Effector CD4-positive, alpha-beta T cell (primary cell): ENCODE measurements around the gene DPF3.
"Not testable (repeated sequence)": the region's sequence is repeated elsewhere in the genome, so short reads cannot be mapped to it uniquely, and the experiment has no call there.

Experiments
- DNase-seq: peaks from one replicate; pipeline ENCODE4 v3.0.0-alpha.2; 2020

Gene DPF3

GRCh38 chr14:72878746-72879145, 15.2 kb downstream of the DPF3 start:
- DNase-seq: no peak

GRCh38 chr14:72876710-72877063, 17.2 kb downstream of the DPF3 start:
- no peak for DNase-seq

DNA sequence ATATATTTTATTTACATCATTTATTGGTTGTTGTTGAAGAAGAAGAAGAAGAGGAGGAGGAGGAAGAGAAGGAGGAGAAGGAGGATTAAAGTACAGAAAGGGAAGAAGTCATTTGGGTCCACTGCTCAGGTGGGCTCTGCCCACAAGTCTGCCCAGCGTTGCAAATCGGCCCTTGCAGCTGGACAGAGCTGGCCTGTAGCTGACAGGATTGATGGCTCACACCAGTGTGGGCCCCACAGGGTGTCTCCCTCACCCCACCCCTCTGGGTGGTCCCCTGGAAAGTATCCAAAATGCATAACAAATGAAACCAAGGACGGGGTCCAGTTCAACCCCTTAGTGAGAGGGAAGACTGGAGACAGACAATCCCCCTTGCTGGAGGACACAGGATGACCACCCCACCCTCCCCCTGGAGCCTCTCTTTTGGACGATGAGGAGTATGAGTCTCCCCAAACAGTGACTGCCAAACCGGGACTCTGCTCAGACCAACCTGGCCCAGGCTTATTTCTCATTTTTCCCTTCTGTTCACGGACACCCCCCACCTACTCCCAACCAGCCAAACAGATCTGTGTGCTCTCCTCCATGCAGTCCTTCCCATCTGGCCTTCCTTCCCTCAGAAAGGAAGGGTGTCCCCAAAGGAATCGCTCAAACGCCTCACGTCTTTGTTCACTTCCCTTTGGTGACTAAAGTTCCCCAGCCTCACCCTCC, 17.7 kb downstream of the DPF3 start:
- DNase-seq: no peak

GRCh38 chr14:72870878-72871277, 23.0 kb downstream of the DPF3 start:
- not testable (repeated sequence) for DNase-seq

GRCh38 chr14:72869407-72870329, 24.2 kb downstream of the DPF3 start:
- no peak for DNase-seq

DNA sequence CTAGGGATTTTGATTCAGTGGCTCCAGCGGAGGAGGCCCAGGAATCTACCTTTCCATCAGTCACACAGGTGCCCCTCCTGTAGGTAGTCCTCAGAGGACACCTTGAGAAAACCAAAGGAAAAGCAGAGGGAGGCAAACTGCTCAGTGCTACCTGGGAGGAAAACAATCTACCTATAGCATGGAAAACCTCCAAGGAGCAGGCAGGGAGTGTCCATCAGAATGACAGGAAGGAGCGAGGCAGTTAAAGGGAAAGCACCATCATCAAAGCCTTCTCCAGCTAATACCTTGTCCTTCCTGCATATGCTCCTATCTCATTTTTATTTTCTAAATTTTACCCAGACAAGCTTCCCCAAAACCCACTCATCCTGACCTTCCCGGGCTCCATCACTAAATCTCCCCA, 25.4 kb downstream of the DPF3 start:
- no peak for DNase-seq

DNA sequence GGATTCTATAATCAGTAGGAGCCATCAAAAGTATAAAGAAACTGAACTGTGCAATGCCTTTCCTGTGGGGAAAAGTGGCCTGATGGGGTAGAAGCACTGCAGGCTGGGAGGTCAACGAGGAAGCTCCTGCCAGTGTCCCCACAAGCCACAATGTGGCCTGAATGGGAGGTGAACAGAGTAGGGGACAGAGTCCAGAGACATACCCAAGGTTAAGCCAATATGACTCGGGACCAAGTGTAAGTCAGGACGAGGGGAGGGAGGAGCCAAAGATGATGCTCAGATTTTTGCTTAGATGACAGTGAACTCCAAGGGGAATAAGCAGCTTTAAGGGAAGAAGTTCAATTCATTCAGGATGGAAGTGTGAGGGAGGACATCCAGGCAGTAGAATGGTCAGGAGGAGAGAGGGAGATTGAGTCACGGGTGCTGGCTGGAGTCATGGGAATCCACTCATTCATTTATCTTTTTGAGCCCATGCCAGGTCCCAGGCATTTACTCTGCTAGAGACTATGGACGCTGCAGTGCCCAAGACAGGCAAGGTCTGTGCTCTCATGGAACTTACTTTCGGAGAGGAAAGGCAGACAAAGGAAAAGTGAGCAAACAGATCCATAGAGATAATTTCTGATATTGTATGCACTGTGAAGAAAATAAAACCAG, 29.1 kb downstream of the DPF3 start:
- DNase-seq: no peak

- no peak for DNase-seq
Observed at GRCh38 chr14:72863216-72864006, 30.5 kb downstream of the DPF3 start.

- DNase-seq: no peak
Observed at GRCh38 chr14:72856530-72857266, 37.2 kb downstream of the DPF3 start.

DNA sequence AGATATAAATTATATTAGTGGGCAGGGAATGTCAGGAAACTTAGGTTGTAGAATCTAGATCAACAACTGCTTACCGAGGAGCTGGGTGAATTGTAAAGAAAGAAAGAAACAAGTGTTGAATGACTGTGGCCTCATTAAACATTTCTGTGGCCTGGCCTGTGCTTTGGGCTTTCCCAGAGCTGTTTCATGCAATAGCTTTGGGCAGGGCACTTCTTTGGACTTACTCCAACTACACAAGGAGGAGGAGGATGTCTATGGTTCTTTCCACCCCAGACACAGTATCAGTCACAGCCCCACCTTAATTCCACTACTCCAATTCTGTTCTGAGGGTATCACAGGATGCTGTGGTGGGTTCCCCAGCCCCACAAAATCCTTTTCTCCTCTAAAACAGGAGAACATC, 38.0 kb downstream of the DPF3 start:
- DNase-seq: no peak

DNA sequence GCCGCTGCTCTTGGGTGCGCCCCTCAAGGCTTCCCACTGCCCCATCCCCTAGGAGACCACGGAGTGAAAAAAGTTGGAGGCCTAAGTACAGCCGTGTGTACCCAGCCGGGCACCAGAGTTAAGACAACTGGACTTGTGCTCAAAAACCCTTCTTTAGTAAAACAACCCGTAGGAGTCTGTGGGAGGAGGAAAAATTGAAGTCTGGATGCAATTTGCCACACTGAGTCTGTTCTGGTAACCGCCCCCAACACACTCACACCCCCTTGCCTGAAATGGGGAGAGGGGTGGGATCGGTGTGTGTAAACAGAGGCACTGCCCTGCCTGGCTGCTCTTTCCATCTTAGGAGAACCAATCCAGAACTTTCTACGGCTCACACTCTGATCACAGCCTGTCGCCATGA, 41.7 kb downstream of the DPF3 start:
- DNase-seq: no peak

GRCh38 chr14:72851635-72852034, 42.3 kb downstream of the DPF3 start:
- no peak for DNase-seq

GRCh38 chr14:72850360-72850759, 43.5 kb downstream of the DPF3 start:
- DNase-seq: no peak

GRCh38 chr14:72849222-72849621, 44.7 kb downstream of the DPF3 start:
- no peak for DNase-seq

GRCh38 chr14:72847721-72848120, 46.2 kb downstream of the DPF3 start:
- no peak for DNase-seq

DNA sequence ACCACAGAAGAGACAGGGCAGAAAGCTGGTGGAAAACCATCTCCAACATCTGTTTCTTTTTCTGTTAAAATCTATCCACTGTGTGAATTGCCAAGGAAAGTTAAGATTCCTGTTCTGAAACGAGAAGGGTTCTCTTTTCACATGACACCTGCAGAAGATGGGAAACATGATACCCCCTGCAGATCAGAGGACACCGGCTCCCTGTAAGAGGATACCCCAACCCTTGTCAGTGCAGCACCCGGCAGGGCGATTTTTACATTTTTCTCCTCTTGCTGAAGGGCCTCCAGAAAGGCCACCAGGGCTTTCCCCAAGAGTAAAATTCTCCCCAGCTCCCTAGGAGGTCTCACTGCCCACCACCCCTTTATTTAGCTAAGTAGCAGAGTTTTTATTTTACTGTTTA, 48.2 kb downstream of the DPF3 start:
- DNase-seq: no peak

GRCh38 chr14:72845196-72845595, 48.7 kb downstream of the DPF3 start:
- DNase-seq: no peak

DNA sequence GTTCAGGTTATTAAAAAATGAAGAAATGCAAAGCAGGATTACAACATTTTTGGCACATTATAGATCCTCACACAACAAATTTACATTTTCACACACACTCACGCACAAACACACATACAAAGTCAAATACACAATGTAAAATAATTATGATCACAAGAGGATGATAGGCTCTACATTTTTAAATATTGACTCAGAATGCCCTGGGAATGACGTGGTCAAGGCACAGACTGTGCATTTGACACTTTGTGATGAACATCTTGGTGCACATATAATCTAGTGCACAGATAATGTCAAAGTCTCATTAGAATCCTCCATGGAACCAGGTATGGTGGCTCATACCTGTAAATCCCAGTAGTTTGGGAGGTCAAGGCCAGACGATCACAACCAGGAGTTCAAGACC, 49.4 kb downstream of the DPF3 start:
- no peak for DNase-seq

DNA sequence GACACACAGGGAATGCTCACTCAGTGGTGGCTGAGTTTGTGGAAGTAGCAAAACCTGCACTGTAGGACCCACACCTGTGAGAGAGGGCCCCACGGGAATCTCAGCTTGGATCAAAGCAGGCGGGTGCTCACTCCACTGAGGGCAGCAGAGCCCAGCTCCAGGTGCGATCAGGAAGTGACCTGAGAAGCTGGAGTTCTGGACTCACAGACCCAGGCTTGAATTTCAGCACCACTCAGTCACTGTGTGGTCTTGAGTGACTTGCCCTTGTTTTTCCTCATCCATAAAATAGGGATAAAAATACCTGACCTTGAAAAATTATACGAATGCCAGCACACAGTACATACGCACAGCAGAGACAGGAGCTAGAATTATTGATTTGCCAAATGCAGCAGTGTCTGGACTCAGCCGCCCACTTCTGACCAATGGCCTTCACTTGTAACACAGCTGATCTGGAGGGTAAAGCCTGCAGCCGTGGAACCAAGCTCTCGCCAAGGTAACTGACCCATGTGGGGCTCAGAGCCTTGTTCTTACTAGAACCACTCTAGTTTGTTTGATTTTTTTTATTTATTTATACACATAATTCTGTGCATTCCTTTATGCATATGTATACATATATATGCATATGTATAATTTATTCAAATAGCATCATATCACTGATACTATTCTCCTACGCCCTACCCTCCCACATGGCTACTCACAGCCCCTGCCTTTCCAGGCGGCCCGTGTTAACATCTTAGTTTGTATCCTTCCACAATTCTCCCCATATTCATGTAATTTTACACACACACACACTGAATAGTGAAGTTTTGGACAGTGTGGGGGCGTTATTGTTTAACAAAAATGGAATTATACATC, 53.9 kb downstream of the DPF3 start:
- no peak for DNase-seq

- DNase-seq: no peak
Observed at GRCh38 chr14:72839351-72839750, 54.5 kb downstream of the DPF3 start.

DNA sequence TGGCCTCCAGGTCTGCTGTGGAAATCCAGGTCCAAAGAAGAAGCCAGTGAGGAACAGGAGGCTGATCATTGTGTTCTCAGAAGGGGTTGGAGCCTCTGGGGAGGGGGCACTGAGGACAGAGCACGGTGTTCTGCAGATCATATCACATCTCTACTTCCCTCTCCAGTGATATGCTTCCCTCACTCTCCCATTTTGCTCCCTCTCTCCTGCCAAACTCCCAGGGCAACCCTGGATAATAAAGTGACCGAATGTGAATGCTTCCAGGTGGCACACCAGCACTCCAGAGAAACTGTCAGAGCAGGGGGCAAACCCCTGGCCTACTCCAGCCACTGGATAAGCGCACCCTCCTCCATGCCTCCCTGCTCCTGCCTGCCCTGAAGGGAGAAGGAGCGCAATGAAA, 57.8 kb downstream of the DPF3 start:
- no peak for DNase-seq
